Measurements from ENCODE around the gene TMEM126A.

The TMEM126A gene

DNA sequence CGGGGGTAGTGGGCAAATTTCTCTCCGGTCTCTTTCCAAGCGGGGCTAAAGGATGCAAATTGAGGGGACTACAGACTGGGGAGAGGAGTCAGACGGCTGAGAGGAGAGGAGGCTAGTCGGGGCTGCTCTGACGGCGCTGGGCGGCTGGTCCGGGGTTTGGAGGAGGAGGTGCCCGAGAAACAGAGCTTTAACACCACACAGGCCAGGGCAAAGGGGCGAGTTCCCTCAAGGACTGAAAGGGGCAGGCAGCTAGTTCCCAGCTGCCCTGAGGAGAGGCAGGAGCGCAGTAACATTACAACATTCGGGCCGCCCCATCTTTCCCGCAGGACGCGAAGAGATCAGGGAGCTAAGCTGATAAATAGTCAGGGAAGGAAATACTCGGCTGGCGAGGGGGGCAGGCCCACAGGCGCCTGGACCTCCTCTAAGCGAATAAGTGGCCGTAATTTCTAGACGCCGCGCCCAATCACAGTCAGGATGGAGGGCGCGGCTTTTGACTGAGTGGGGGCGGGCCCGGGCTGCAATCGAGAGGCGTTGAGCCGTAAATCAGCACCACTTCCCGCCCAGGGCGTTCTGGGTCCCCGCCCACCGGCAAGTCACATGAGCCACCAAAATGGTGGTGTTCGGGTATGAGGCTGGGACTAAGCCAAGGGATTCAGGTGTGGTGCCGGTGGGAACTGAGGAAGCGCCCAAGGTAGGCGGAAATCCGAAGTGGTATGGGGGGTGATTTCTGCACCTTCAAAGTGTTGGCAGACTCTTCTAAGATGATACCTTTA, 19.6 kb upstream of the TMEM126A start, which contains the start of gene TMEM126B:
Gene TMEM126B (plus strand): TSS at position 596 of the 773 bp plus-strand sequence. CDS start 15 bp downstream, at position 611.
- no peaks in the 10 kb centered on the region for H3K9me2 ChIP-seq (replicated peaks; ENCODE audit: insufficient read depth, low read length)
- peak within 1 kb of the TSS; percentile 72 for H3K9ac ChIP-seq (ENCODE audit: low read length)
- TF ChIP-seq EZH2phosphoT487 (conservative IDR thresholded peaks at IDR 0.05; ENCODE audit: low read length): no peak
- TF ChIP-seq, protein P1, sequence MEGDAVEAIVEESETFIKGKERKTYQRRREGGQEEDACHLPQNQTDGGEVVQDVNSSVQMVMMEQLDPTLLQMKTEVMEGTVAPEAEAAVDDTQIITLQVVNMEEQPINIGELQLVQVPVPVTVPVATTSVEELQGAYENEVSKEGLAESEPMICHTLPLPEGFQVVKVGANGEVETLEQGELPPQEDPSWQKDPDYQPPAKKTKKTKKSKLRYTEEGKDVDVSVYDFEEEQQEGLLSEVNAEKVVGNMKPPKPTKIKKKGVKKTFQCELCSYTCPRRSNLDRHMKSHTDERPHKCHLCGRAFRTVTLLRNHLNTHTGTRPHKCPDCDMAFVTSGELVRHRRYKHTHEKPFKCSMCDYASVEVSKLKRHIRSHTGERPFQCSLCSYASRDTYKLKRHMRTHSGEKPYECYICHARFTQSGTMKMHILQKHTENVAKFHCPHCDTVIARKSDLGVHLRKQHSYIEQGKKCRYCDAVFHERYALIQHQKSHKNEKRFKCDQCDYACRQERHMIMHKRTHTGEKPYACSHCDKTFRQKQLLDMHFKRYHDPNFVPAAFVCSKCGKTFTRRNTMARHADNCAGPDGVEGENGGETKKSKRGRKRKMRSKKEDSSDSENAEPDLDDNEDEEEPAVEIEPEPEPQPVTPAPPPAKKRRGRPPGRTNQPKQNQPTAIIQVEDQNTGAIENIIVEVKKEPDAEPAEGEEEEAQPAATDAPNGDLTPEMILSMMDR (IDR thresholded peaks at IDR 0.05; ENCODE audit: insufficient read depth, low read length, poor library complexity, severe bottlenecking): no peak
- H4K20me1 ChIP-seq (ENCODE audit: low read depth, low read length): no peaks in the 10 kb centered on the region
- H3K4me2 ChIP-seq (ENCODE audit: low read depth, low read length, poor library complexity, severe bottlenecking): peak within 1 kb of the TSS; percentile 94
- peak within 1 kb of the TSS; percentile 93 for H2AFZ ChIP-seq (ENCODE audit: low read depth, low read length, severe bottlenecking)
- no peaks in the 10 kb centered on the region for H3K9me3 ChIP-seq (ENCODE audit: insufficient read depth, low read length)
- peak within 1 kb of the TSS; percentile 23 for H3K27ac ChIP-seq (ENCODE audit: low read depth, low read length)
- H3K4me3 ChIP-seq (ENCODE audit: insufficient read depth, low read length, poor library complexity, severe bottlenecking): peak within 1 kb of the TSS; percentile 79
- peaks cover 17% of the 10 kb centered on the region; the same call in 1 of the 2 replicates for H3K36me3 ChIP-seq (ENCODE audit: low read length)
- H3F3A ChIP-seq (ENCODE audit: insufficient read depth): no peaks in the 10 kb centered on the region
- no peaks in the 10 kb centered on the region for H3K27me3 ChIP-seq (ENCODE audit: low read length)
- peaks cover 39% of the 10 kb centered on the region for H3K79me2 ChIP-seq (ENCODE audit: insufficient read depth, low read length)

DNA sequence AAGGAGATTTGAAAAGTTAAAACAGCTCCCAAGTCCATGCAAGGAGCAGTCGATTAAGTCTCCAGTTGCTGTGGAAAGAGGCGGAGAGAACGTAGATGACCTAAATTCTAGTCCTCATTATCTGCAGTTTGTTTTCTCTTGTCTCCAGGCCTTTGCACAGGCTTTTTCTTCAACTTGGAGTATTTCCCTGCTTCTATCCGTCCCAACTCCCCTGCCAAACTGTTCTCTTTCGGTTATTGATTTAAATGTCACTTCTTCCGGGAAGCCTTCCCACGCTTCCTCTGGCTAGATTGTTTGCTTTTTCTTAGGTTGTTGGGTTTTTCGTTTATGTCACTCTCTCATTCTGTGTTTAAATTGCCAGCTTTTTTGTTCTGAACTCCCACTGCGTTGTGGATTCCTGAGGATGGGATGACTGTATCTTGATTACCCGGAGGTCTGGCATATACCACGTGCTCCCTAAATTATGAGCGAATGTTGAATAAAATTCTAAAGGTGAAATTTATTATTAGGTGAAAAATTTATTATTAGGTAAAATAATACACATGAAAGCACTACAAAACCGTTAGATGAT, 18.9 kb upstream of the TMEM126A start:
- H3K4me3 ChIP-seq (ENCODE audit: insufficient read depth, low read length, poor library complexity, severe bottlenecking): peak overlapping the region; percentile 79
- peaks cover 18% of the 10 kb centered on the region for H3K36me3 ChIP-seq (ENCODE audit: low read length)

DNA sequence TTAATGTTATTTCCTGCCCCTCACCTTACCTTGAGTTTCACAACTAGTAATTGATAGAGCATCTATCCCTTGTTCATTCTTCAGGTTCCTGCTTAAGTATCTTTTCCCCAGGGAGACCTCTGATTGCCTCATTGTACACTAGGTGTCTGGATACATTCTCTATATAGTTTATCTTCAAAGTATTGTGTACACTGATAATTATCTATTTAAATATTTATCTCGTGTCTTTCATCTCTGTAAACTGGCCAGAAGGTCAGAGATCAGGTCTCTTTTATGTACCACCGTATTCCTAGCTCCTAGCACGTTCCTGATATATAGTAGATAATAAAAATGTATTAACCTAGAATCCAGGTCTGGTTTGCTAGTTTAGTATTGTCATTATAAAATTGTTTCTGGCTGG, 13.0 kb upstream of the TMEM126A start:
- H3K9me2 ChIP-seq (replicated peaks; ENCODE audit: insufficient read depth, low read length): no peaks in the 10 kb centered on the region
- no peak overlapping the region for H3K4me2 ChIP-seq (ENCODE audit: low read depth, low read length, poor library complexity, severe bottlenecking)
- TF ChIP-seq EZH2phosphoT487 (conservative IDR thresholded peaks at IDR 0.05; ENCODE audit: low read length): no peak
- TF ChIP-seq, protein P1 (IDR thresholded peaks at IDR 0.05; ENCODE audit: insufficient read depth, low read length, poor library complexity, severe bottlenecking): no peak
- peaks cover 25% of the 10 kb centered on the region for H3K79me2 ChIP-seq (ENCODE audit: insufficient read depth, low read length)
- H3F3A ChIP-seq (ENCODE audit: insufficient read depth): peaks cover 4% of the 10 kb centered on the region; the same call in 1 of the 2 replicates
- no peaks in the 10 kb centered on the region for H3K27me3 ChIP-seq (ENCODE audit: low read length)
- H3K36me3 ChIP-seq (ENCODE audit: low read length): peaks cover 43% of the 10 kb centered on the region
- H3K9me3 ChIP-seq (ENCODE audit: insufficient read depth, low read length): no peaks in the 10 kb centered on the region
- no peak overlapping the region for H3K27ac ChIP-seq (ENCODE audit: low read depth, low read length)
- no peak overlapping the region for H3K9ac ChIP-seq (ENCODE audit: low read length)
- no peak overlapping the region for H2AFZ ChIP-seq (ENCODE audit: low read depth, low read length, severe bottlenecking)
- no peaks in the 10 kb centered on the region for H4K20me1 ChIP-seq (ENCODE audit: low read depth, low read length)
- no peak overlapping the region for H3K4me3 ChIP-seq (ENCODE audit: insufficient read depth, low read length, poor library complexity, severe bottlenecking)

More for the DNA sequence above, 18.9 kb upstream of the TMEM126A start:
- H3K9ac ChIP-seq (ENCODE audit: low read length): peak overlapping the region; percentile 72
- H4K20me1 ChIP-seq (ENCODE audit: low read depth, low read length): no peaks in the 10 kb centered on the region
- H3K9me3 ChIP-seq (ENCODE audit: insufficient read depth, low read length): no peaks in the 10 kb centered on the region
- no peaks in the 10 kb centered on the region for H3F3A ChIP-seq (ENCODE audit: insufficient read depth)
- H2AFZ ChIP-seq (ENCODE audit: low read depth, low read length, severe bottlenecking): peak overlapping the region; percentile 76
- H3K9me2 ChIP-seq (replicated peaks; ENCODE audit: insufficient read depth, low read length): no peaks in the 10 kb centered on the region
- TF ChIP-seq, protein P1 (IDR thresholded peaks at IDR 0.05; ENCODE audit: insufficient read depth, low read length, poor library complexity, severe bottlenecking): no peak
- no peak for TF ChIP-seq EZH2phosphoT487 (conservative IDR thresholded peaks at IDR 0.05; ENCODE audit: low read length)
- H3K27me3 ChIP-seq (ENCODE audit: low read length): no peaks in the 10 kb centered on the region
- peaks cover 39% of the 10 kb centered on the region for H3K79me2 ChIP-seq (ENCODE audit: insufficient read depth, low read length)
- H3K4me2 ChIP-seq (ENCODE audit: low read depth, low read length, poor library complexity, severe bottlenecking): peak overlapping the region; percentile 94
- H3K27ac ChIP-seq (ENCODE audit: low read depth, low read length): peak overlapping the region; percentile 23

All from SU-DHL-6 (cell line).